Type B pancreatic cell (in vitro differentiated cells): ENCODE data around the gene POFUT2. TPM values are rescaled to one million over a fixed set of nuclear protein-coding genes. Genes with fewer than 3 reads are reported as not detected.

ENCODE experiments used
- DNase-seq: peaks from one replicate; pipeline ENCODE4 v3.0.0; 2021; ENCODE audit warnings: mixed read lengths; ENCODE audit not compliant: unreplicated experiment; ENCODE audit errors: extremely low spot score
- H3K27ac Mint-ChIP-seq: 2 replicates; pipeline ENCODE4 v1.8.0; 2021; ENCODE audit warnings: mild to moderate bottlenecking, mixed read lengths
- H3K27me3 Mint-ChIP-seq: 2 replicates; pipeline ENCODE4 v1.8.0; 2021; ENCODE audit warnings: mixed read lengths
- H3K36me3 Mint-ChIP-seq: 2 replicates; pipeline ENCODE4 v1.8.0; 2021; ENCODE audit warnings: mixed read lengths
- H3K4me1 Mint-ChIP-seq: one replicate; pipeline ENCODE4 v1.8.0; 2021; ENCODE audit warnings: mixed read lengths; ENCODE audit not compliant: unreplicated experiment
- H3K4me3 Mint-ChIP-seq: 2 replicates; pipeline ENCODE4 v1.8.0; 2021; ENCODE audit warnings: mild to moderate bottlenecking, mixed read lengths
- H3K9me3 Mint-ChIP-seq: 2 replicates; pipeline ENCODE4 v1.8.0; 2021; ENCODE audit warnings: mixed read lengths
- CTCF ChIP-seq: fragments of 200-600 bp; sonication (generic); conservative IDR thresholded peaks from 2 replicates; pipeline ENCODE4 v1.5.0; 2021; ENCODE audit warnings: antibody characterized with exemption, mild to moderate bottlenecking
- total RNA-seq: library from RNA; stranded (reverse); gene quantifications from 2 replicates; pipeline ENCODE4 v1.2.1, GENCODE V29; 2021; ENCODE audit warnings: low replicate concordance

POFUT2 gene
- total RNA-seq, 1 donor from 2014 or later = 52.8 TPM

- Mint-ChIP-seq H3K27ac (peak overlapping the region; percentile 65), H3K36me3 (peaks cover 13% of the 10 kb centered on the region), H3K4me1 (peaks cover 12% of the 10 kb centered on the region), H3K4me3 (peak overlapping the region; percentile 71), H3K27me3 (no peaks in the 10 kb centered on the region), H3K9me3 (no peaks in the 10 kb centered on the region)
- DNase-seq = peak; percentile 52
- no peak for TF ChIP-seq CTCF
Observed at GRCh38 chr21:45285266-45285931, 2.3 kb downstream of the POFUT2 start.

GRCh38 chr21:45284456-45284741 lies 3.3 kb downstream of the POFUT2 start:
- Mint-ChIP-seq H3K27ac (no peak overlapping the region), H3K36me3 (peaks cover 18% of the 10 kb centered on the region), H3K27me3 (no peaks in the 10 kb centered on the region), H3K4me3 (no peak overlapping the region), H3K9me3 (no peaks in the 10 kb centered on the region), H3K4me1 (peaks cover 6% of the 10 kb centered on the region)
- DNase-seq = peak; percentile 44
- TF ChIP-seq CTCF = no peak

- H3K4me1 Mint-ChIP-seq = no peaks in the 10 kb centered on the region
- H3K27me3 Mint-ChIP-seq = no peaks in the 10 kb centered on the region
- peak; percentile 68 for DNase-seq
- no peaks in the 10 kb centered on the region for H3K9me3 Mint-ChIP-seq
- H3K27ac Mint-ChIP-seq = no peak overlapping the region
- H3K4me3 Mint-ChIP-seq = no peak overlapping the region
- H3K36me3 Mint-ChIP-seq = peaks cover 18% of the 10 kb centered on the region
- no peak for TF ChIP-seq CTCF
Observed at GRCh38 chr21:45283611-45284455, 3.9 kb downstream of the POFUT2 start.

GRCh38 chr21:45283035-45283610 lies 4.6 kb downstream of the POFUT2 start:
- Mint-ChIP-seq H3K4me3 (no peak overlapping the region), H3K27ac (no peak overlapping the region), H3K27me3 (no peaks in the 10 kb centered on the region), H3K9me3 (no peaks in the 10 kb centered on the region), H3K4me1 (no peaks in the 10 kb centered on the region), H3K36me3 (peaks cover 18% of the 10 kb centered on the region)
- peak; percentile 63 for DNase-seq
- no peak for TF ChIP-seq CTCF

GRCh38 chr21:45282283-45283034 lies 5.2 kb downstream of the POFUT2 start:
- peak; percentile 29 for DNase-seq
- no peaks in the 10 kb centered on the region for H3K4me1 Mint-ChIP-seq
- no peak overlapping the region for H3K4me3 Mint-ChIP-seq
- TF ChIP-seq CTCF = no peak
- no peak overlapping the region for H3K27ac Mint-ChIP-seq
- H3K9me3 Mint-ChIP-seq = no peaks in the 10 kb centered on the region
- peaks cover 18% of the 10 kb centered on the region for H3K36me3 Mint-ChIP-seq
- no peaks in the 10 kb centered on the region for H3K27me3 Mint-ChIP-seq
